Activated CD4-positive, CD25-positive, alpha-beta regulatory T cell treated with anti-CD3 and anti-CD28 coated beads, Interleukin-2, amount 50 U/mL, for 72 hours (primary cell): Measurements from ENCODE around the gene TMEM145.
A peak's percentile ranks its signal among the peaks of the same experiment; 100 is the strongest.

Source experiments
- DNase-seq: peaks from one replicate; pipeline ENCODE4 v3.0.0; 2021

TMEM145 gene

GRCh38 chr19:42278452-42279154 is 34.5 kb upstream of the TMEM145 start:
- DNase-seq: no peak

GRCh38 chr19:42279155-42279901 is 33.8 kb upstream of the TMEM145 start:
- no peak for DNase-seq

- peak; percentile 79 for DNase-seq
These were observed 33.0 kb upstream of the TMEM145 start for GRCh38 chr19:42279902-42280814.

GRCh38 chr19:42280815-42281145 is 32.3 kb upstream of the TMEM145 start:
- no peak for DNase-seq

- DNase-seq: no peak
These were observed 31.8 kb upstream of the TMEM145 start for GRCh38 chr19:42281146-42281826.

GRCh38 chr19:42281827-42282762 is 31.0 kb upstream of the TMEM145 start:
- DNase-seq: no peak

GRCh38 chr19:42282819-42283187 is 30.3 kb upstream of the TMEM145 start:
- DNase-seq: no peak

- peak; percentile 91 for DNase-seq
These were observed 29.7 kb upstream of the TMEM145 start for GRCh38 chr19:42283188-42284065.

GRCh38 chr19:42284066-42284501 is 29.0 kb upstream of the TMEM145 start:
- DNase-seq: peak; percentile 84

- no peak for DNase-seq
These were observed 28.3 kb upstream of the TMEM145 start for GRCh38 chr19:42284591-42285341.

- no peak for DNase-seq
These were observed 27.6 kb upstream of the TMEM145 start for GRCh38 chr19:42285541-42285941.

- DNase-seq: no peak
These were observed 27.1 kb upstream of the TMEM145 start for GRCh38 chr19:42285988-42286348.

GRCh38 chr19:42286349-42287016 is 26.6 kb upstream of the TMEM145 start:
- no peak for DNase-seq

GRCh38 chr19:42287017-42287826 is 25.9 kb upstream of the TMEM145 start:
- no peak for DNase-seq

GRCh38 chr19:42287827-42288107 is 25.3 kb upstream of the TMEM145 start:
- no peak for DNase-seq

GRCh38 chr19:42288387-42288786 is 24.7 kb upstream of the TMEM145 start:
- DNase-seq: no peak

- DNase-seq: no peak
These were observed 24.1 kb upstream of the TMEM145 start for GRCh38 chr19:42288881-42289555.

- DNase-seq: no peak
These were observed 23.5 kb upstream of the TMEM145 start for GRCh38 chr19:42289556-42290041.
